ENCODE results near the gene BMS1.

DNA sequence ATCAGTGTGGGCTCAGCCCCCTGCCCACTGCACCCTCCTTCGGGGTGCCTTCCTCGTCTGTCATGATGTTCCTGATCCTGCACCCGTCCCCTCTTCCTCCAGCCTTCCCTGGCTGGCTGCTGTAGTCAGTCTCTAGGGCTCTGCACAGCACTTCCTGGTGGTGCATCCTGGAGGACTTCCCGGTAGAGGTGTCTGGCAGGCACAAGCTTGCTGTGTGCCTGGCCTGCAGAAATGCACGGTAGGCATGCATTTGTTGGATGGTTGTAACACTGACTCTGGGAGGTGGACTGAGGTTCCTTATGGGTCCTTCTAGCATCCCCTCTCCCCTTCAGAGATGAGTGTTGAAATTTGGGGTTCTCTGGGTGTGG is 92.8 kb downstream of the BMS1 start:
- TF ChIP-seq, protein P1, sequence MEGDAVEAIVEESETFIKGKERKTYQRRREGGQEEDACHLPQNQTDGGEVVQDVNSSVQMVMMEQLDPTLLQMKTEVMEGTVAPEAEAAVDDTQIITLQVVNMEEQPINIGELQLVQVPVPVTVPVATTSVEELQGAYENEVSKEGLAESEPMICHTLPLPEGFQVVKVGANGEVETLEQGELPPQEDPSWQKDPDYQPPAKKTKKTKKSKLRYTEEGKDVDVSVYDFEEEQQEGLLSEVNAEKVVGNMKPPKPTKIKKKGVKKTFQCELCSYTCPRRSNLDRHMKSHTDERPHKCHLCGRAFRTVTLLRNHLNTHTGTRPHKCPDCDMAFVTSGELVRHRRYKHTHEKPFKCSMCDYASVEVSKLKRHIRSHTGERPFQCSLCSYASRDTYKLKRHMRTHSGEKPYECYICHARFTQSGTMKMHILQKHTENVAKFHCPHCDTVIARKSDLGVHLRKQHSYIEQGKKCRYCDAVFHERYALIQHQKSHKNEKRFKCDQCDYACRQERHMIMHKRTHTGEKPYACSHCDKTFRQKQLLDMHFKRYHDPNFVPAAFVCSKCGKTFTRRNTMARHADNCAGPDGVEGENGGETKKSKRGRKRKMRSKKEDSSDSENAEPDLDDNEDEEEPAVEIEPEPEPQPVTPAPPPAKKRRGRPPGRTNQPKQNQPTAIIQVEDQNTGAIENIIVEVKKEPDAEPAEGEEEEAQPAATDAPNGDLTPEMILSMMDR (conservative IDR thresholded peaks at IDR 0.05; ENCODE audit: low read depth, low read length): no peak
- TF ChIP-seq POLR2A (IDR thresholded peaks at IDR 0.05; ENCODE audit: low read depth, low read length) (no peak), RCOR1 (IDR thresholded peaks at IDR 0.05; ENCODE audit: insufficient replicate concordance, low read length) (no peak), MAZ (IDR thresholded peaks at IDR 0.05; ENCODE audit: borderline replicate concordance, low read depth, low read length) (no peak), CHD1 (IDR thresholded peaks at IDR 0.05; ENCODE audit: low read depth, low read length) (no peak), NFE2L2 (IDR thresholded peaks at IDR 0.05; ENCODE audit: low read depth, low read length) (no peak), RAD21 (IDR thresholded peaks at IDR 0.05; ENCODE audit: low read length) (no peak), MAFK (IDR thresholded peaks at IDR 0.05; ENCODE audit: low read depth, low read length) (no peak), MXI1 (IDR thresholded peaks at IDR 0.05; ENCODE audit: borderline replicate concordance, low read depth, low read length) (no peak), SMC3 (IDR thresholded peaks at IDR 0.05; ENCODE audit: low read depth, low read length) (no peak), FOS (IDR thresholded peaks at IDR 0.05; ENCODE audit: low read depth, low read length) (no peak)
- TF ChIP-seq, protein P2, sequence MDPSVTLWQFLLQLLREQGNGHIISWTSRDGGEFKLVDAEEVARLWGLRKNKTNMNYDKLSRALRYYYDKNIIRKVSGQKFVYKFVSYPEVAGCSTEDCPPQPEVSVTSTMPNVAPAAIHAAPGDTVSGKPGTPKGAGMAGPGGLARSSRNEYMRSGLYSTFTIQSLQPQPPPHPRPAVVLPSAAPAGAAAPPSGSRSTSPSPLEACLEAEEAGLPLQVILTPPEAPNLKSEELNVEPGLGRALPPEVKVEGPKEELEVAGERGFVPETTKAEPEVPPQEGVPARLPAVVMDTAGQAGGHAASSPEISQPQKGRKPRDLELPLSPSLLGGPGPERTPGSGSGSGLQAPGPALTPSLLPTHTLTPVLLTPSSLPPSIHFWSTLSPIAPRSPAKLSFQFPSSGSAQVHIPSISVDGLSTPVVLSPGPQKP (IDR thresholded peaks at IDR 0.05; ENCODE audit: borderline replicate concordance, low read depth, low read length): no peak

All from IMR-90 (cell line).